PC-3 (cell line): Measurements from ENCODE around the gene CCDC158.
A peak's percentile ranks its signal among the peaks of the same experiment; 100 is the strongest.

Experiments
- EZH2 ChIP-seq: fragments of 300-600 bp; sonication (generic); IDR thresholded peaks from one replicate; pipeline ENCODE4 v1.6.1; 2017; ENCODE audit warnings: antibody characterized with exemption, mild to moderate bottlenecking, low read length; ENCODE audit not compliant: unreplicated experiment
- TF ChIP-seq, protein P1 (sequence below): fragments of 300-600 bp; sonication (generic); conservative IDR thresholded peaks from 2 replicates; pipeline ENCODE4 v1.5.1; 2017; ENCODE audit warnings: antibody characterized with exemption, low read depth, mild to moderate bottlenecking, low read length

DNA sequence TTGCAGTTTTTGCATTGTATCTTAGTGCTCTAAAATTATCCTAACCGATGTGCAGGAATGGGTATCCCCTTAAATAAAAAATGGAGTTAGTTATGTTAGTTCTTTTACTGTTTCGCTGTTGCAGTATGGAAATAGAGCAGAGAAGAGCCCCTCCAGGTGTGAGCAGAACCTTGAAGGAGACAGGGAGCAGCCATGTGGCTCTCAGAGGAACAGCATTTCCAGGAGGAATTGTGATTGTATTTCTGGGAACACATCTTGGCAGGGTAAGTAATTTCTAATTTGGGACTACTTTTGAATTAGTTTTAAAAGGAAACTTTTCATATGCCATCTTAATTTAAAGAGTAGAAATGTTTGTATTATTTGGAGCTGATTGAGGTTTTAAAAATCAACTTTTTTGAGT, 5.3 kb upstream of the CCDC158 start:
- TF ChIP-seq, protein P1, sequence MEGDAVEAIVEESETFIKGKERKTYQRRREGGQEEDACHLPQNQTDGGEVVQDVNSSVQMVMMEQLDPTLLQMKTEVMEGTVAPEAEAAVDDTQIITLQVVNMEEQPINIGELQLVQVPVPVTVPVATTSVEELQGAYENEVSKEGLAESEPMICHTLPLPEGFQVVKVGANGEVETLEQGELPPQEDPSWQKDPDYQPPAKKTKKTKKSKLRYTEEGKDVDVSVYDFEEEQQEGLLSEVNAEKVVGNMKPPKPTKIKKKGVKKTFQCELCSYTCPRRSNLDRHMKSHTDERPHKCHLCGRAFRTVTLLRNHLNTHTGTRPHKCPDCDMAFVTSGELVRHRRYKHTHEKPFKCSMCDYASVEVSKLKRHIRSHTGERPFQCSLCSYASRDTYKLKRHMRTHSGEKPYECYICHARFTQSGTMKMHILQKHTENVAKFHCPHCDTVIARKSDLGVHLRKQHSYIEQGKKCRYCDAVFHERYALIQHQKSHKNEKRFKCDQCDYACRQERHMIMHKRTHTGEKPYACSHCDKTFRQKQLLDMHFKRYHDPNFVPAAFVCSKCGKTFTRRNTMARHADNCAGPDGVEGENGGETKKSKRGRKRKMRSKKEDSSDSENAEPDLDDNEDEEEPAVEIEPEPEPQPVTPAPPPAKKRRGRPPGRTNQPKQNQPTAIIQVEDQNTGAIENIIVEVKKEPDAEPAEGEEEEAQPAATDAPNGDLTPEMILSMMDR: peak; percentile 48; the same call in 1 of the 2 replicates
- no peak for TF ChIP-seq EZH2
